Liver (tissue), 3 donors: Measurements from ENCODE around the gene BARHL2.

Source experiments
- ATF3 ChIP-seq: IDR thresholded peaks from 2 replicates; pipeline ENCODE4 v1.6.1; 2016; ENCODE audit warnings: antibody characterized with exemption
- CTCF ChIP-seq: fragments of 150-350 bp; IDR thresholded peaks from 2 replicates; pipeline ENCODE4 v1.5.1; 2017; ENCODE audit warnings: improper control_type of control experiment, low read depth, low read length; ENCODE audit not compliant: missing input control
- EGR1 ChIP-seq, 2 donors: IDR thresholded peaks; 2 replicates each; pipeline ENCODE4 v1.6.1; 2016 to 2018; ENCODE audit warnings: antibody characterized with exemption in 2 of 2, low read depth in 2 of 2
- GABPA ChIP-seq, 2 donors: IDR thresholded peaks in 1 of 2; conservative IDR thresholded peaks in 1 of 2; 2 replicates each; pipeline ENCODE4 v1.6.1; 2016; ENCODE audit warnings: antibody characterized with exemption in 2 of 2, mild to moderate bottlenecking in 1 of 2, moderate library complexity in 1 of 2
- HNF4A ChIP-seq, 2 donors: conservative IDR thresholded peaks; 2 replicates each; pipeline ENCODE4 v1.6.1; 2016; ENCODE audit warnings: antibody characterized with exemption in 2 of 2, mild to moderate bottlenecking in 2 of 2
- HNF4G ChIP-seq: IDR thresholded peaks from 2 replicates; pipeline ENCODE4 v1.6.1; 2016; ENCODE audit warnings: antibody characterized with exemption
- RAD21 ChIP-seq, 2 donors: IDR thresholded peaks; 2 replicates each; pipeline ENCODE4 v1.6.1; 2016; ENCODE audit warnings: antibody characterized with exemption in 2 of 2, mild to moderate bottlenecking in 2 of 2
- REST ChIP-seq: IDR thresholded peaks from 2 replicates; pipeline ENCODE4 v1.6.1; 2016; ENCODE audit warnings: antibody characterized with exemption, mild to moderate bottlenecking
- SP1 ChIP-seq: IDR thresholded peaks from 2 replicates; pipeline ENCODE4 v1.6.1; 2018; ENCODE audit warnings: antibody characterized with exemption, mild to moderate bottlenecking
- YY1 ChIP-seq: IDR thresholded peaks from 2 replicates; pipeline ENCODE4 v1.6.1; 2016; ENCODE audit warnings: antibody characterized with exemption, mild to moderate bottlenecking
- TF ChIP-seq, protein P1 (sequence below): IDR thresholded peaks from 2 replicates; pipeline ENCODE4 v1.6.1; 2016; ENCODE audit warnings: antibody characterized with exemption
- donor health status: healthy.
- donor health status: healthy.

GRCh38 chr1:90761781-90762589, 44.9 kb upstream of the BARHL2 start:
- TF ChIP-seq CTCF (no peak), GABPA (IDR thresholded peaks at IDR 0.05 in 1 of 2, conservative IDR thresholded peaks at IDR 0.05 in 1 of 2) (no peak), HNF4A (conservative IDR thresholded peaks at IDR 0.05) (no peak), REST (no peak), EGR1 (IDR thresholded peaks at IDR 0.05; ENCODE audit: low read depth in 2 of 2) (no peak), YY1 (no peak), RAD21 (IDR thresholded peaks at IDR 0.05) (no peak), SP1 (no peak), HNF4G (no peak), ATF3 (no peak)
- TF ChIP-seq, protein P1, sequence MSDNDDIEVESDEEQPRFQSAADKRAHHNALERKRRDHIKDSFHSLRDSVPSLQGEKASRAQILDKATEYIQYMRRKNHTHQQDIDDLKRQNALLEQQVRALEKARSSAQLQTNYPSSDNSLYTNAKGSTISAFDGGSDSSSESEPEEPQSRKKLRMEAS: no peak
